A673 (cell line): ENCODE data around the gene ESR2. TPM values are rescaled to one million over a fixed set of nuclear protein-coding genes. Genes with fewer than 3 reads are reported as not detected.

Source experiments
- BruUV-seq: library from RNA; stranded (reverse); fragments of 400-500 nt; replicated peaks from 2 replicates; lab custom pipeline; 2021; lab: Mats Ljungman, UMichigan
- CTCF ChIA-PET: fragments of 300-600 bp; sonication (Branson Sonifier 250); formaldehyde crosslinking; loops from one replicate; lab custom pipeline; 2022; ENCODE audit warnings: antibody characterized with exemption; lab: Charles Lee
- POLR2A ChIA-PET: fragments of 300-600 bp; sonication (Branson Sonifier 250); formaldehyde crosslinking; loops from one replicate; lab custom pipeline; 2022; ENCODE audit warnings: antibody characterized with exemption; ENCODE audit not compliant: low non-redundant PET; lab: Charles Lee
- DNase-seq: peaks from one replicate; pipeline ENCODE4 v3.0.0-alpha.2; 2015; ENCODE audit warnings: low spot score
- H3K27ac ChIP-seq: fragments of 200-600 bp; sonication (generic); 2 replicates; pipeline ENCODE4 v1.5.1; 2016; ENCODE audit warnings: mixed run types, low read depth, mild to moderate bottlenecking, mixed read lengths, antibody characterized with exemption, low read length; ENCODE audit not compliant: poor library complexity, severe bottlenecking
- H3K27me3 ChIP-seq: fragments of 200-600 bp; sonication (generic); replicated peaks from 2 replicates; pipeline ENCODE4 v1.6.1; 2017; ENCODE audit warnings: mixed run types, low read depth, mild to moderate bottlenecking, mixed read lengths, antibody characterized with exemption, low read length; ENCODE audit not compliant: insufficient read depth, poor library complexity
- H3K36me3 ChIP-seq: fragments of 200-600 bp; sonication (generic); 2 replicates; pipeline ENCODE4 v1.6.1; 2016; ENCODE audit warnings: mixed run types, mild to moderate bottlenecking, mixed read lengths, antibody characterized with exemption, low read length; ENCODE audit not compliant: insufficient read depth, poor library complexity, severe bottlenecking
- H3K4me1 ChIP-seq: fragments of 200-600 bp; sonication (generic); 2 replicates; pipeline ENCODE4 v1.6.1; 2017; ENCODE audit warnings: mixed run types, mild to moderate bottlenecking, mixed read lengths, antibody characterized with exemption, low read length; ENCODE audit not compliant: insufficient read depth, poor library complexity, severe bottlenecking
- H3K4me3 ChIP-seq: fragments of 200-600 bp; sonication (generic); 2 replicates; pipeline ENCODE4 v1.5.1; 2016; ENCODE audit warnings: low read depth, mixed run types, mild to moderate bottlenecking, mixed read lengths, low read length; ENCODE audit not compliant: poor library complexity, severe bottlenecking
- H3K9me3 ChIP-seq: fragments of 200-600 bp; sonication (generic); 2 replicates; pipeline ENCODE4 v1.6.1; 2016; ENCODE audit warnings: mixed run types, low read depth, mild to moderate bottlenecking, mixed read lengths, antibody characterized with exemption, low read length; ENCODE audit not compliant: poor library complexity, severe bottlenecking
- CTCF ChIP-seq: fragments of 300-800, 200-600 bp; sonication (generic); conservative IDR thresholded peaks from 2 replicates; pipeline ENCODE4 v1.5.1; 2017; ENCODE audit warnings: low read depth, mild to moderate bottlenecking, antibody characterized with exemption, low read length, moderate library complexity, mixed read lengths
- EZH2 ChIP-seq: fragments of 200-600 bp; sonication (generic); IDR thresholded peaks from 2 replicates; pipeline ENCODE4 v1.6.1; 2017; ENCODE audit warnings: borderline replicate concordance, low read depth, mild to moderate bottlenecking, mixed read lengths, antibody characterized with exemption, low read length; ENCODE audit not compliant: poor library complexity, severe bottlenecking
- intact Hi-C: fragments of 100-400 bp; cut with micrococcal nuclease; formaldehyde crosslinking; loops from one replicate; pipeline ENCODE4 v1.10.0; 2022; ENCODE audit not compliant: unreplicated experiment
- total RNA-seq: library from RNA; stranded (reverse); gene quantifications from 2 replicates; pipeline ENCODE4 v1.2.3, GENCODE V29; 2021

ESR2 gene
- total RNA-seq, 1 experiment from 2014 or later, result 0.71 TPM

GRCh38 chr14:64233531-64234190 is 60.5 kb downstream of the ESR2 start:
- BruUV-seq, result no TSS peak
- no peak for TF ChIP-seq CTCF
- no peak for TF ChIP-seq EZH2
- intact Hi-C loops, result no loop called here
- Histone ChIP-seq H3K36me3 (no peaks in the 10 kb centered on the region), H3K27ac (no peak overlapping the region), H3K4me1 (no peaks in the 10 kb centered on the region), H3K9me3 (no peaks in the 10 kb centered on the region), H3K27me3 (no peaks in the 10 kb centered on the region), H3K4me3 (no peak overlapping the region)
- DNase-seq, result no peak
- CTCF ChIA-PET, result no interaction called here
- POLR2A ChIA-PET, result interaction anchor here (0.5 kb wide), 1 partner anchor 44 kb away, joined by 10 read pairs; no protein-coding TSS in a partner anchor

- Histone ChIP-seq H3K9me3 (no peaks in the 10 kb centered on the region), H3K4me1 (no peaks in the 10 kb centered on the region), H3K27ac (no peak overlapping the region), H3K36me3 (no peaks in the 10 kb centered on the region), H3K4me3 (no peak overlapping the region), H3K27me3 (no peaks in the 10 kb centered on the region)
- no peak for TF ChIP-seq EZH2
- TF ChIP-seq CTCF, result no peak
- intact Hi-C loops, result no loop called here
- ChIA-PET CTCF (no interaction called here), POLR2A (interaction anchor here (0.5 kb wide), 1 partner anchor 45 kb away, joined by 10 read pairs; no protein-coding TSS in a partner anchor)
- no peak for DNase-seq
- no TSS peak for BruUV-seq
Measured at GRCh38 chr14:64232944-64233343, 61.2 kb downstream of the ESR2 start.

- H3K27ac ChIP-seq, result no peak overlapping the region
- H3K27me3 ChIP-seq, result no peaks in the 10 kb centered on the region
- peaks cover 3% of the 10 kb centered on the region for H3K36me3 ChIP-seq
- CTCF ChIA-PET, result no interaction called here
- TF ChIP-seq CTCF, result no peak
- TF ChIP-seq EZH2, result no peak
- BruUV-seq, result no TSS peak
- DNase-seq, result no peak
- H3K9me3 ChIP-seq, result no peaks in the 10 kb centered on the region
- intact Hi-C loops, result no loop called here
- H3K4me1 ChIP-seq, result no peaks in the 10 kb centered on the region
- no peak overlapping the region for H3K4me3 ChIP-seq
- POLR2A ChIA-PET, result no interaction called here
Measured at GRCh38 chr14:64232095-64232838, 61.9 kb downstream of the ESR2 start.
